Neuronal stem cell (in vitro differentiated cells): ENCODE results near the gene ISLR.
A peak's percentile ranks its signal among the peaks of the same experiment; 100 is the strongest.

Source experiments
- DNase-seq: peaks from one replicate; pipeline ENCODE4 v3.0.0-alpha.2; 2013; ENCODE audit warnings: low spot score
- H2AFZ ChIP-seq: one replicate; pipeline ENCODE4 v1.6.1; 2013; ENCODE audit warnings: mild to moderate bottlenecking, low read length, inconsistent platforms
- H2AK5ac ChIP-seq: 2 replicates; pipeline ENCODE4 v1.6.1; 2013; ENCODE audit warnings: low read depth, mild to moderate bottlenecking, inconsistent platforms, low read length, moderate library complexity, mixed read lengths
- H2BK120ac ChIP-seq: 2 replicates; pipeline ENCODE4 v1.6.1; 2013; ENCODE audit warnings: low read depth, mild to moderate bottlenecking, inconsistent platforms, low read length, moderate library complexity, mixed read lengths
- H2BK12ac ChIP-seq: one replicate; pipeline ENCODE4 v1.6.1; 2013; ENCODE audit warnings: low read length, inconsistent platforms
- H2BK15ac ChIP-seq: 2 replicates; pipeline ENCODE4 v1.6.1; 2013; ENCODE audit warnings: mild to moderate bottlenecking, low read length, inconsistent platforms, mixed read lengths
- H2BK5ac ChIP-seq: one replicate; pipeline ENCODE4 v1.6.1; 2013; ENCODE audit warnings: inconsistent platforms, mild to moderate bottlenecking, low read length, moderate library complexity
- H3K14ac ChIP-seq: one replicate; pipeline ENCODE4 v1.6.1; 2013; ENCODE audit warnings: low read length, inconsistent platforms
- H3K18ac ChIP-seq: 2 replicates; pipeline ENCODE4 v1.6.1; 2013; ENCODE audit warnings: low read length, inconsistent platforms
- H3K23ac ChIP-seq: 2 replicates; pipeline ENCODE4 v1.6.1; 2013; ENCODE audit warnings: low read depth, mild to moderate bottlenecking, mixed read lengths, low read length, inconsistent platforms; ENCODE audit not compliant: poor library complexity
- H3K27ac ChIP-seq: replicated peaks from 3 replicates; pipeline ENCODE4 v1.5.1; 2013; ENCODE audit warnings: low read length, inconsistent platforms
- H3K27me3 ChIP-seq, 3 experiments: 2 replicates each; pipeline ENCODE4 v1.6.1; 2013; ENCODE audit warnings: low read length in 3 of 3, mild to moderate bottlenecking in 2 of 3, inconsistent platforms in 1 of 3, low read depth in 1 of 3, mixed read lengths in 1 of 3, moderate library complexity in 1 of 3; ENCODE audit not compliant: control insufficient read depth in 3 of 3, insufficient read depth in 3 of 3
- H3K36me3 ChIP-seq, 2 donors: replicated peaks in 1 of 2; 2 replicates each; pipeline ENCODE4 v1.6.1; 2013; ENCODE audit warnings: low read length in 2 of 2; ENCODE audit not compliant: control insufficient read depth in 2 of 2, insufficient read depth in 2 of 2
- H3K4ac ChIP-seq: 2 replicates; pipeline ENCODE4 v1.6.1; 2013; ENCODE audit warnings: inconsistent platforms, mild to moderate bottlenecking, low read length, moderate library complexity
- H3K4me1 ChIP-seq, 2 donors: 1 replicate in 1 of 2; 2 replicates in 1 of 2; pipeline ENCODE4 v1.6.1; 2013; ENCODE audit warnings: low read length in 2 of 2, low read depth in 1 of 2; ENCODE audit not compliant: control insufficient read depth in 2 of 2, insufficient read depth in 1 of 2
- H3K4me2 ChIP-seq: one replicate; pipeline ENCODE4 v1.6.1; 2013; ENCODE audit warnings: mild to moderate bottlenecking, low read length, inconsistent platforms; ENCODE audit not compliant: insufficient read depth, poor library complexity, severe bottlenecking
- H3K4me3 ChIP-seq, 2 donors: 2 replicates each; pipeline ENCODE4 v1.5.1; 2013; ENCODE audit warnings: low read length in 2 of 2, mild to moderate bottlenecking in 2 of 2, inconsistent platforms in 1 of 2, moderate library complexity in 1 of 2
- H3K79me1 ChIP-seq: one replicate; pipeline ENCODE4 v1.6.1; 2013; ENCODE audit warnings: low read depth, mild to moderate bottlenecking, inconsistent platforms, low read length, moderate library complexity
- H3K9ac ChIP-seq: one replicate; pipeline ENCODE4 v1.6.1; 2013; ENCODE audit warnings: mild to moderate bottlenecking, low read depth, low read length, inconsistent platforms; ENCODE audit not compliant: poor library complexity
- H3K9me3 ChIP-seq, 2 donors: replicated peaks in 1 of 2; 2 replicates each; pipeline versions ENCODE3 to v1.6.1; 2013; ENCODE audit warnings: low read length in 2 of 2, mild to moderate bottlenecking in 2 of 2, inconsistent platforms in 1 of 2, low read depth in 1 of 2, mixed read lengths in 1 of 2, moderate library complexity in 1 of 2; ENCODE audit not compliant: control insufficient read depth in 2 of 2, insufficient read depth in 1 of 2
- H4K8ac ChIP-seq: one replicate; pipeline ENCODE4 v1.6.1; 2013; ENCODE audit warnings: low read depth, mild to moderate bottlenecking, inconsistent platforms, low read length, moderate library complexity
- H4K91ac ChIP-seq: one replicate; pipeline ENCODE4 v1.6.1; 2013; ENCODE audit warnings: low read length, low read depth, mild to moderate bottlenecking, inconsistent platforms; ENCODE audit not compliant: poor library complexity
- whole genome bisulfite sequencing, 2 donors: extraction: QIAGEN DNeasy Blood & Tissue Kit; methylation state at CpG; one replicate each; pipeline ENCODE4 v1.1.7; 2013; ENCODE audit warnings: missing lambda C conversion rate in 2 of 2, mixed read lengths in 1 of 2; ENCODE audit not compliant: insufficient read length in 2 of 2, insufficient replicate concordance in 1 of 2; ENCODE audit errors: extremely low coverage in 2 of 2; 5-methylcytosine and 5-hydroxymethylcytosine counted together

The ISLR gene

GRCh38 chr15:74134387-74135027 lies 39.0 kb upstream of the ISLR start:
- H2BK15ac ChIP-seq, result peak overlapping the region; percentile 73
- no peak overlapping the region for H2BK12ac ChIP-seq
- peak; percentile 61 for DNase-seq
- H3K23ac ChIP-seq, result peak overlapping the region; percentile 97
- H3K36me3 ChIP-seq, result no peaks in the 10 kb centered on the region
- no peak overlapping the region for H3K27ac ChIP-seq
- peak overlapping the region; percentile 98 for H2AK5ac ChIP-seq
- WGBS, 2 donors, result no CpG with 5 or more reads among the region's 53 CpGs
- peak overlapping the region; percentile 93 for H3K18ac ChIP-seq
- H3K4ac ChIP-seq, result no peak overlapping the region
- H3K14ac ChIP-seq, result no peak overlapping the region
- peak overlapping the region; percentile 64 for H2BK120ac ChIP-seq
- peaks cover 48 to 72% (median 59%) of the 10 kb centered on the region in 3 experiments for H3K27me3 ChIP-seq
- H2BK5ac ChIP-seq, result peak overlapping the region; percentile 6
- H3K4me1 ChIP-seq, result peaks cover 28 to 33% of the 10 kb centered on the region in 2 donors
- peak overlapping the region; percentile 97 for H4K8ac ChIP-seq
- no peak overlapping the region for H3K9ac ChIP-seq
- peak overlapping the region in 1 of 2 donors; percentile 47 for H3K4me3 ChIP-seq
- H3K79me1 ChIP-seq, result peaks cover 6% of the 10 kb centered on the region
- peak overlapping the region; percentile 40 for H3K4me2 ChIP-seq
- H4K91ac ChIP-seq, result no peak overlapping the region
- H3K9me3 ChIP-seq, result peaks cover 25 to 27% of the 10 kb centered on the region in 2 donors
- H2AFZ ChIP-seq, result no peak overlapping the region

- Histone ChIP-seq H3K27me3 (peaks cover 44 to 67% (median 54%) of the 10 kb centered on the region in 3 experiments), H3K4me3 (no peak overlapping the region), H3K4me2 (no peak overlapping the region)
Observed at GRCh38 chr15:74135041-74135565, 38.4 kb upstream of the ISLR start.

GRCh38 chr15:74136540-74136813 lies 37.0 kb upstream of the ISLR start:
- Histone ChIP-seq H2BK120ac (peak overlapping the region; percentile 57), H3K23ac (no peak overlapping the region), H3K4me2 (peak overlapping the region; percentile 45), H3K4ac (no peak overlapping the region), H3K9ac (no peak overlapping the region), H3K4me3 (peak overlapping the region; percentile 42 to 47), H3K4me1 (peaks cover 23 to 27% of the 10 kb centered on the region in 2 donors), H2BK12ac (no peak overlapping the region), H4K8ac (no peak overlapping the region), H3K27ac (no peak overlapping the region), H3K79me1 (peaks cover 4% of the 10 kb centered on the region), H3K9me3 (peaks cover 22 to 27% of the 10 kb centered on the region in 2 donors), H3K18ac (no peak overlapping the region), H2BK5ac (peak overlapping the region; percentile 5), H2BK15ac (peak overlapping the region; percentile 12), H2AK5ac (peak overlapping the region; percentile 50), H3K27me3 (peaks cover 32 to 53% (median 41%) of the 10 kb centered on the region in 3 experiments), H4K91ac (no peak overlapping the region), H3K36me3 (no peaks in the 10 kb centered on the region), H2AFZ (peak overlapping the region; percentile 83), H3K14ac (no peak overlapping the region)
- DNase-seq, result no peak
- no CpG with 5 or more reads among the region's 26 CpGs for WGBS, 2 donors

More at GRCh38 chr15:74135041-74135565, 38.4 kb upstream of the ISLR start:
- Histone ChIP-seq H3K4me1 (peaks cover 27 to 30% of the 10 kb centered on the region in 2 donors), H2AK5ac (peak overlapping the region; percentile 77), H3K4ac (no peak overlapping the region), H2BK15ac (peak overlapping the region; percentile 73), H2BK120ac (no peak overlapping the region), H3K36me3 (no peaks in the 10 kb centered on the region), H3K9ac (no peak overlapping the region), H4K8ac (no peak overlapping the region), H3K18ac (peak overlapping the region; percentile 93), H3K27ac (no peak overlapping the region), H3K9me3 (peaks cover 25 to 27% of the 10 kb centered on the region in 2 donors), H2BK5ac (no peak overlapping the region), H3K23ac (no peak overlapping the region), H4K91ac (no peak overlapping the region), H2AFZ (no peak overlapping the region), H3K79me1 (peaks cover 6% of the 10 kb centered on the region), H3K14ac (no peak overlapping the region), H2BK12ac (no peak overlapping the region)
- WGBS, 2 donors, result no CpG with 5 or more reads among the region's 27 CpGs
- no peak for DNase-seq

- Histone ChIP-seq H3K9me3 (peaks cover 17 to 23% of the 10 kb centered on the region in 2 donors), H2AFZ (peak overlapping the region; percentile 83), H3K79me1 (peaks cover 4% of the 10 kb centered on the region), H3K23ac (no peak overlapping the region), H3K4me1 (peaks cover 20 to 27% of the 10 kb centered on the region in 2 donors), H2AK5ac (peak overlapping the region; percentile 50), H2BK15ac (peak overlapping the region; percentile 12), H3K9ac (no peak overlapping the region), H3K14ac (no peak overlapping the region), H2BK12ac (no peak overlapping the region), H3K4me2 (peak overlapping the region; percentile 45), H3K36me3 (no peaks in the 10 kb centered on the region), H3K18ac (peak overlapping the region; percentile 3), H3K27me3 (peaks cover 27 to 48% (median 36%) of the 10 kb centered on the region in 3 experiments), H3K4me3 (peak overlapping the region; percentile 40 to 42), H4K8ac (no peak overlapping the region), H3K27ac (no peak overlapping the region), H3K4ac (no peak overlapping the region), H4K91ac (no peak overlapping the region), H2BK5ac (peak overlapping the region; percentile 5), H2BK120ac (peak overlapping the region; percentile 16)
- no peak for DNase-seq
- no CpG with 5 or more reads among the region's 18 CpGs for WGBS, 2 donors
Observed at GRCh38 chr15:74136814-74137536, 36.5 kb upstream of the ISLR start.
